Measurements from ENCODE around the gene DPYD.

DNA sequence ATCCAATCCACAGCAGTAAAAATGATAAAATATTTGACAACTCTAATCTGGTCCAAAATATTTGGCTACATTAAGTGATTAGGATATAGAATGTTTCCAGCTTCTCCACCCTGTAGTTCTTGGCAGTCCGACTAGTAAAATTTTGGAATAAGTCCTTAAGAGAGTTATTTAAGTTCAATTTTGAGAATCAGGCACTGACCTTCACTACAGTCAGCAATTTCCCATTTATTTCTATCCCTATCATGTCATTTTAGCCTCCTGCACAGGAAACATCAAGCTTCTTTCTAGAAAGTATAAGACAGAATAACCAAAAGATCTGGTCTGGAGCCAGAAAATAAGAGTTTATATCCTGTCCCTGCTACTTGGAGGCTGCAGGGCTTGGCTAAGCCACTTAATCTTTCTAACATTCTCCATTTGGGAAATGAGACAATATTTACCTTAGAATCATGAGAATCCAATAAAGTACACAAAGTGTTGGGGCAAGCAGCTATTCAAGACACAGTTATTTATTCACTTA, 162.2 kb downstream of the DPYD start:
- TF ChIP-seq YY1 (IDR thresholded peaks at IDR 0.05; ENCODE audit: insufficient read depth, insufficient read length) (no peak), SUZ12 (IDR thresholded peaks at IDR 0.05; ENCODE audit: extremely low read depth, insufficient read depth, insufficient read length) (no peak)
